HUES48 (cell line): Measurements from ENCODE around the gene DRD4.

Source experiments
- H3K27ac ChIP-seq: one replicate; pipeline ENCODE4 v1.7.0; 2013; ENCODE audit warnings: low read depth, low read length, inconsistent platforms
- H3K27me3 ChIP-seq: 2 replicates; pipeline ENCODE4 v1.6.1; 2013; ENCODE audit warnings: mild to moderate bottlenecking, low read length; ENCODE audit not compliant: control insufficient read depth, insufficient read depth
- H3K36me3 ChIP-seq: 2 replicates; pipeline ENCODE4 v1.6.1; 2013; ENCODE audit warnings: low read length; ENCODE audit not compliant: control insufficient read depth, insufficient read depth
- H3K4me1 ChIP-seq: 2 replicates; pipeline ENCODE4 v1.6.1; 2013; ENCODE audit warnings: mild to moderate bottlenecking, low read length; ENCODE audit not compliant: control insufficient read depth, insufficient read depth
- H3K4me3 ChIP-seq: 2 replicates; pipeline ENCODE4 v1.5.1; 2013; ENCODE audit warnings: mild to moderate bottlenecking, low read depth, low read length
- H3K9ac ChIP-seq: 2 replicates; pipeline ENCODE4 v1.6.1; 2013; ENCODE audit warnings: mild to moderate bottlenecking, low read depth, low read length, moderate library complexity
- H3K9me3 ChIP-seq: 2 replicates; pipeline ENCODE4 v1.6.1; 2013; ENCODE audit warnings: low read length; ENCODE audit not compliant: control insufficient read depth, insufficient read depth

Gene DRD4

DNA sequence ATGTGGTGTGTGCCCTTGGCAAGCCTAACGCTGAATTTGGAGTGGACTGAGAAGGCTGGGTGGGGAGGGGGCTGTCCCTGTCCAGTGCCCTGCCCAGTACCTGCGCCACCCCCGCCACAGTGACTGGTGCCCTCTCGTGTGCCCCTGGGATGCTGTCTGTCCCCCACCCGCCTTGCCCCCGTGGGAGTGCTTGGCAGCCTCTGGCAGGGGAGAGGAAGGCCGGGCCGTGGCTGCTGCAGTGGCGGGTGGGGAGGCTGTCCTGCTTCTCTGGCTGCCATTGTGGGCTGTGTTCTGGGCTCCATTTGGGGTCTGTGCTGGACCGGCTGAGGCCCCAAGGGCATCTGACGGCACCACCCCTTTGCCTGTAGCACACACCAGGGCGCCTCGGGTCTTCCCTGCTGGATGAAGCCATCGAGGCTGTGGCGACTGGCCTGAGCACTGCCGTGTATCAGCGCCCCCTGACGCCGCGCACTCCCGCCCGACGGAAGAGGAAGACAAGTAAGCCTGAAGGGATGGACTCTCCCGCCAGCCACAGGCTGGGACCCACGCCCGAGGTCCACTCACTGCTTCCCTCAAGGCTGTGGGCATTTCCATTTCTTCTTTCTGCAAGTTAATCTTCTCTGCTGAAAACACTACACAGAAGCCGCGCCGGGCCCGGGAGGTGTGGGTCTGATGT is 38.9 kb upstream of the DRD4 start:
- Histone ChIP-seq H3K9me3 (no peaks in the 10 kb centered on the region), H3K27me3 (no peaks in the 10 kb centered on the region), H3K27ac (no peak overlapping the region), H3K9ac (no peak overlapping the region), H3K4me3 (no peak overlapping the region), H3K4me1 (no peaks in the 10 kb centered on the region), H3K36me3 (peaks cover 90% of the 10 kb centered on the region)

DNA sequence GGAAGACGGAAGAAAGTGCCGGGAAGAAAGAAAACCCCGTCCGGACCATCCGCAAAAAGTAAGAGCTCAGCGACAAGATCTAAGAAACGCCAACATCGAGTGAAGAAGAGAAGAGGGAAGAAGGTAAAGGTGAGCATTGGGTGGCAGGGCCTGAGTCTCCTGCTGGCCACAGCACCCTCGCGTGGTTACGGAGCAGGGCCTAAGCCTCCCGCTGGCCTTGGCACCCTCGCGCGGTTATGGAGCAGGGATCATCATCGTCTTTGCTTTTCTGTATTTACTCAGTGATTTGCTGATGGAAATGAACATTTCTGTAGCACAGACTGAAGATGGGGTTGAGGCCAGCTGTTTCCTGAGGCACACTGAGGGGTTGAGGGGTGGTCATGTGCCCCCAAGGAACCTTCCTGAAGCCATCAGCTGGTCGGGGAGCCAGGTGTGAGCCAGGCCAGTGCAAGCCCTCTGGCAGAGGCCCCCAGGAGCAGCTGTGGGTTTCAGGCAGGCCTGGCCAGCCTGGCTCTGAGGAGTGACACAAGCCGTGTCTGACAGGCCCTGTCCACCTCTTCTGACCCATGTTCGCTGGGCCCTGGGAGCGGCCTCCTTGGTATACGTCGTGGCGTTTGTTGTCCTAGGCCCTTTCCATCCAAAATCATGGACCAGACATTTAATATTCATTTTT is 35.4 kb upstream of the DRD4 start:
- Histone ChIP-seq H3K36me3 (peaks cover 90% of the 10 kb centered on the region), H3K4me3 (no peak overlapping the region), H3K9me3 (no peaks in the 10 kb centered on the region), H3K27me3 (no peaks in the 10 kb centered on the region), H3K27ac (no peak overlapping the region), H3K4me1 (no peaks in the 10 kb centered on the region), H3K9ac (no peak overlapping the region)

DNA sequence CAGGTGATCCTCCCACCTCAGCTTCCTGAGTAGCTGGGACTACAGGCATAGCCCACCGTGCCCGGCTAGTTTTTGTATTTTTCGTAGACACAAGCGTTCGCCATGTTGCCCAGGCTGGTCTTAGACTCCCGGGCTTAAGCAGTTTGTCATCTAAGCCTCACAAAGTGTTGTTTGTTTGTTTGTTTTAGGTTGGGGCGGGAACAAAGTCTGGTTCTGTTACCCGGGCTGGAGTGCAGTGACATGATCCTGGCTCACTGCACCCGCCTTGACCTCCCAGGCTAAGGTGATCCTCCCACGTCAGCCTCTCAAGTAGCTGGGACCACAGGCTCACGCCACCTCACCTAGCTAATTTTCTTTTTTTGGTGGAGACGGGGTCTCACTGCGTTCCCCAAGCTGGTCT is 33.9 kb upstream of the DRD4 start:
- H3K4me3 ChIP-seq = no peak overlapping the region
- no peak overlapping the region for H3K27ac ChIP-seq
- H3K9ac ChIP-seq = no peak overlapping the region
- H3K4me1 ChIP-seq = no peaks in the 10 kb centered on the region
- H3K27me3 ChIP-seq = no peaks in the 10 kb centered on the region
- peaks cover 92% of the 10 kb centered on the region for H3K36me3 ChIP-seq
- no peaks in the 10 kb centered on the region for H3K9me3 ChIP-seq

DNA sequence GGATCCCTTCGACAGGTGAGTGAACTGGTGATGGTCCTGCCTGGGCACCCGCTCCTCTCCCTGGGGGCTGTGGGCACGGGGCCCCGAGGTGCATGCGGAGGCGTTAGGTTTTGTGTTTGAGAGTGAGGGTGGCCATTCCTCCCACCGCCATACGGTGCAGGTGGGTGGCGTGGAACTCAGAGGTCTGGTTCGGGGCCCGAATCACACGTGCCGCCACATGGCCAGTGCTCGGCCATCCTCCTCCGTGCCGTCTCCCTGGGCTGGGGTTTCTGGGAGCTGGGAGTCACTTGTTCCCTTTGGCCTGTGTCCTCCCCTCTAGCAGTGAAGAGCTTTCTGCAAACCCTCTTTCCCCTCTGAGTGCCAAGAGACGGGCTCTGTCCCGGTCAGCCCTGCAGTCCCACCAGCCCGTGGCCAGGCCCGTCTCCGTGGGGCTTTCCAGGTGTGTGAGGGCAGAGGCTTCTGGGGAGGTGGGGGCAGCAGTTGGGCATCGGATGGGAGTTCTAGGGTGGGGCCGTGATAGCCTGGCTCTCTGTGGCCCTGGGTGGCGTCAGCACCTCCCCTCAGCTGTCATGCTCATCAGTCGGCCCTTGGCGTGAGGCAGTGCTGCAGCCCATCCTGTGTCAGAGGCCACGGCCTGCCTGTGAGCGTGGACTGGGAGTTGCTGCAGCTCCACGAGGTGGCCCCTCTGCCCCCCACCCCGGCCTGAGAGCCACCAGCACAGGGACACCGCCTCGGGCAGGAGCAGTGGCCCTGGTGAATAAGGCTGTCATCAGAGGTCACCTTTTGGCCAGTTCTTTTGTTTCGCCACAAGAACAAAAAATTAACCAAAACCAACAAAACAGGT is 31.6 kb upstream of the DRD4 start:
- peaks cover 95% of the 10 kb centered on the region for H3K36me3 ChIP-seq
- no peak overlapping the region for H3K4me3 ChIP-seq
- H3K9ac ChIP-seq = no peak overlapping the region
- no peaks in the 10 kb centered on the region for H3K9me3 ChIP-seq
- H3K27me3 ChIP-seq = no peaks in the 10 kb centered on the region
- no peak overlapping the region for H3K27ac ChIP-seq
- H3K4me1 ChIP-seq = no peaks in the 10 kb centered on the region

DNA sequence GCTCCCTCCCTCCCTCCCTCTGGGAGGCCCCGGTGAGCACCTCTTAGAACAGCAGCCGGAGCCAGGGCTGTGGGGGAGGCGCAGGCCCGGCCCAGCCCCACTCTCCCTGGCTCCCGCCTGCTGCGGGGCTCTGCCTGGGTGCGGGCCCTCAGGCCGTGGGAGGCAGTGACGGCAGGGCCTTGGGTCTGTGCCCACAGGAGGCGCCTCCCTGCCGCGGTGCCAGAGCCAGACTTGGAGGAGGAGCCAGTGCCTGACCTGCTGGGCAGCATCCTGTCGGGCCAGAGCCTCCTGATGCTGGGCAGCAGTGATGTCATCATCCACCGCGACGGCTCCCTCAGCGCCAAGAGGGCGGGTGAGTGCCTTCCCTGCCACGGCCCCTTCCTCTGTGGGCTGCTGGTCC is 30.8 kb upstream of the DRD4 start:
- Histone ChIP-seq H3K4me1 (no peaks in the 10 kb centered on the region), H3K9ac (no peak overlapping the region), H3K9me3 (no peaks in the 10 kb centered on the region), H3K27ac (no peak overlapping the region), H3K4me3 (no peak overlapping the region), H3K27me3 (no peaks in the 10 kb centered on the region), H3K36me3 (peaks cover 98% of the 10 kb centered on the region)

DNA sequence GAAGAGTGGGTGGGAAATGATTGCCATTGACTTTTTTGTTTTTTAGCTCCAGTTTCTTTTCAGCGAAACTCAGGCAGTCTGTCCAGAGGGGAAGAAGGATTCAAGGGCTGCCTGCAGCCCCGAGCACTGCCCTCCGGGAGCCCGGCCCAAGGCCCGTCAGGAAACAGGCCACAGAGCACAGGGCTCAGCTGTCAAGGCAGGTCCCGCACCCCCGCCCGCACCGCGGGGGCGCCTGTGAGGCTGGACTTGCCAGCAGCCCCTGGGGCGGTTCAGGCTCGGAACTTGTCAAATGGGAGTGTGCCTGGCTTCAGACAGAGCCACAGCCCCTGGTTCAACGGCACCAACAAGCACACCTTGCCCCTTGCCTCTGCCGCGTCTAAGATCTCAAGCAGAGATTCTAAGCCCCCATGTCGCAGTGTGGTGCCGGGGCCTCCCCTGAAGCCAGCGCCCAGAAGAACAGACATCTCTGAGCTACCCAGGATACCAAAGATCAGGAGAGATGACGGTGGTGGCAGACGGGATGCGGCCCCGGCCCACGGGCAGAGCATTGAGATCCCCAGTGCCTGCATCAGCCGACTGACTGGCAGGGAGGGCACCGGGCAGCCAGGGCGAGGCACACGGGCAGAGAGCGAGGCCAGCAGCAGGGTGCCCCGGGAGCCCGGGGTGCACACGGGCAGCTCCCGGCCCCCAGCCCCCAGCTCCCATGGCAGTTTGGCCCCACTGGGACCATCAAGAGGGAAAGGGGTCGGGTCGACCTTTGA is 29.9 kb upstream of the DRD4 start:
- H3K27me3 ChIP-seq = no peaks in the 10 kb centered on the region
- H3K27ac ChIP-seq = no peak overlapping the region
- no peak overlapping the region for H3K9ac ChIP-seq
- no peak overlapping the region for H3K4me3 ChIP-seq
- no peaks in the 10 kb centered on the region for H3K4me1 ChIP-seq
- no peaks in the 10 kb centered on the region for H3K9me3 ChIP-seq
- H3K36me3 ChIP-seq = peaks cover 98% of the 10 kb centered on the region

DNA sequence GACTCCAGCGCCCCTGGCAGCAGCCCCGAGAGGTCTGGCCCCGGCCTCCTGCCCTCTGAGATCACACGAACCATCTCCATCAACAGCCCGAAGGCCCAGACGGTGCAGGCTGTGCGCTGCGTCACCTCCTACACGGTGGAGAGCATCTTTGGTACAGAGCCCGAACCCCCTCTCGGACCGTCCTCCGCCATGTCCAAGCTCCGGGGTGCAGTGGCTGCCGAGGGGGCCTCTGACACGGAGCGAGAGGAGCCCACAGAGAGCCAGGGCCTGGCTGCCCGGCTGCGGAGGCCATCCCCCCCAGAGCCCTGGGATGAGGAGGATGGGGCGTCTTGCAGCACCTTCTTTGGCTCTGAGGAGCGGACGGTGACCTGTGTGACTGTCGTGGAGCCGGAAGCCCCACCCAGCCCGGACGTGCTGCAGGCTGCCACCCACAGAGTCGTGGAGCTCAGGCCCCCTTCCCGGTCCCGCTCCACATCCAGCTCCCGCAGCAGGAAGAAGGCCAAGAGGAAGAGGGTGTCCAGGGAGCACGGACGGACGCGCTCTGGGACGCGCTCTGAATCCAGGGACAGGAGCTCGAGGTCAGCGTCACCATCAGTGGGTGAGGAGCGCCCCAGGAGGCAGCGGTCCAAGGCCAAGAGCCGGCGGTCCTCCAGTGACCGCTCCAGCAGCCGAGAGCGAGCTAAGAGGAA is 29.0 kb upstream of the DRD4 start:
- H3K27me3 ChIP-seq = no peaks in the 10 kb centered on the region
- H3K9ac ChIP-seq = no peak overlapping the region
- no peak overlapping the region for H3K4me3 ChIP-seq
- no peak overlapping the region for H3K27ac ChIP-seq
- H3K36me3 ChIP-seq = peaks cover 100% of the 10 kb centered on the region
- no peaks in the 10 kb centered on the region for H3K4me1 ChIP-seq
- no peaks in the 10 kb centered on the region for H3K9me3 ChIP-seq

DNA sequence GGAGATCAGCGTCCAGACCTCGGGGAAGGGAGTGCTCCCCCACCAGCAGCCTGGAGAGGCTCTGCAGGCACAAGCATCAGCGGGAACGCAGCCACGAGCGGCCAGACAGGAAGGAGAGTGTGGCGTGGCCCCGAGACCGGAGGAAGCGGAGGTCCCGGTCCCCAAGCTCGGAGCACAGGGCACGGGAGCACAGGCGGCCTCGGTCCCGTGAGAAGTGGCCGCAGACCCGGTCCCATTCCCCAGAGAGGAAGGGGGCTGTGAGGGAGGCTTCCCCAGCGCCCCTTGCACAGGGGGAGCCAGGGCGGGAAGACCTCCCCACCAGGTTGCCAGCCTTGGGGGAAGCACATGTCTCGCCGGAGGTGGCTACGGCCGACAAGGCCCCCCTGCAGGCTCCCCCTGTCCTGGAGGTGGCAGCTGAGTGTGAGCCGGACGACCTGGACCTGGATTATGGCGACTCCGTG is 28.2 kb upstream of the DRD4 start:
- no peaks in the 10 kb centered on the region for H3K9me3 ChIP-seq
- no peaks in the 10 kb centered on the region for H3K27me3 ChIP-seq
- H3K9ac ChIP-seq = no peak overlapping the region
- no peak overlapping the region for H3K4me3 ChIP-seq
- H3K27ac ChIP-seq = no peak overlapping the region
- H3K4me1 ChIP-seq = no peaks in the 10 kb centered on the region
- H3K36me3 ChIP-seq = peaks cover 95% of the 10 kb centered on the region

DNA sequence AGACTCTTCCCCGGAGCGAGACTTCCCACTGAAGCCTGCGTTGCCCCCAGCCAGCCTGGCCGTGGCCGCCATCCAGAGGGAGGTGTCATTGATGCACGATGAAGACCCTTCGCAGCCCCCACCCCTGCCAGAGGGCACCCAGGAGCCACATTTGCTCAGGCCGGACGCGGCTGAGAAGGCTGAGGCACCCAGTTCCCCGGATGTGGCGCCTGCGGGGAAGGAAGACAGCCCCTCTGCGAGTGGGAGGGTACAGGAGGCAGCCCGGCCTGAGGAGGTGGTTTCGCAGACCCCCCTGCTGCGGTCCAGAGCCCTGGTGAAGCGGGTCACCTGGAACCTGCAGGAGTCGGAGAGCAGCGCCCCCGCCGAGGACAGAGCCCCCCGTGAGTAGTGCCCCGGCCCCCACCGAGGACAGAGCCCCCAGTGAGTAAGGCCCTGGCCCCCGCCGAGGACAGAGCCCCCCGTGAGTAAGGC is 27.7 kb upstream of the DRD4 start:
- Histone ChIP-seq H3K9ac (no peak overlapping the region), H3K27ac (no peak overlapping the region), H3K4me1 (no peaks in the 10 kb centered on the region), H3K27me3 (no peaks in the 10 kb centered on the region), H3K9me3 (no peaks in the 10 kb centered on the region), H3K4me3 (no peak overlapping the region), H3K36me3 (peaks cover 91% of the 10 kb centered on the region)

DNA sequence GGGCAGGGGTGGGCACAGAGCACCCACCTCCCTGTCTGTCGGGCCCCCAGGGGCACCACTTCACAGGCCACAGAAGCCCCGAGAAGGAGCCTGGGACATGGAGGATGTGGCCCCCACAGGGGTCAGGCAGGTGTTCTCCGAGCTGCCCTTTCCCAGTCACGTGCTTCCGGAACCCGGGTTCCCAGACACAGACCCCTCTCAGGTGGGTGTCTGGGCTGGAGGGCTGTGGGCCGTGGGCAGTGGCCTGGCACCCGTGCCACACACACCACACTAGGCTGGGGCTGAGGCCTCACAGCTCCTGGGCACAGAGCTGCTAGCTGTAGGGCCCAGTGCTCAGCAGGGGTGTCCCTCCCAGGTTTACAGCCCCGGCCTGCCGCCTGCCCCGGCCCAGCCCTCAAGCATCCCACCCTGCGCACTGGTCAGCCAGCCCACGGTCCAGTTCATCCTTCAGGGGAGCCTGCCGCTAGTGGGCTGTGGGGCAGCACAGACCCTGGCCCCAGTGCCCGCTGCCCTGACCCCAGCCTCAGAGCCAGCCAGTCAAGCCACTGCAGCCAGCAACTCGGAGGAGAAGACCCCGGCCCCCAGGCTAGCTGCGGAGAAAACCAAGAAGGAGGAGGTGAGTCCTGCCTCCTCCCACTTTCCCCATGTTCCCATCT is 26.8 kb upstream of the DRD4 start:
- Histone ChIP-seq H3K27me3 (no peaks in the 10 kb centered on the region), H3K9me3 (no peaks in the 10 kb centered on the region), H3K9ac (no peak overlapping the region), H3K4me3 (no peak overlapping the region), H3K27ac (no peak overlapping the region), H3K36me3 (peaks cover 85% of the 10 kb centered on the region), H3K4me1 (no peaks in the 10 kb centered on the region)
